Adipose tissue (tissue), 3 donors: ENCODE results near the gene SIPA1L3. TPM values are rescaled to one million over a fixed set of nuclear protein-coding genes. Genes with fewer than 3 reads are reported as not detected.
"Not testable (repeated sequence)": the region's sequence is repeated elsewhere in the genome, so short reads cannot be mapped to it uniquely, and the experiment has no call there.

Experiments
- H3K27ac ChIP-seq: one replicate; pipeline ENCODE4 v1.5.1; 2013; ENCODE audit warnings: low read depth, low read length
- WGBS, 3 donors: extraction: QIAGEN DNeasy Blood & Tissue Kit; methylation state at CpG; one replicate each; pipeline ENCODE4 v1.1.7; 2013; 5-methylcytosine and 5-hydroxymethylcytosine counted together
- polyA plus RNA-seq, 3 donors: library from polyadenylated mRNA; stranded (reverse); fragments of 200-250 nt; gene quantifications; one replicate each; pipeline ENCODE4 v1.2.3, GENCODE V29; 2013
- donor health status: healthy with polysubstance abuse.
- donor health status: Bipolar disorder and iron deficiency.
- donor health status: healthy.

SIPA1L3 gene
- polyA plus RNA-seq, 3 donors = 2.5 to 7.1 (median 3.3) TPM

- 89 to 95% (median 95%) methylated on average over 7 of the region's 7 CpGs for WGBS, 3 donors
- H3K27ac ChIP-seq = not testable (repeated sequence)
These were observed 158.8 kb downstream of the SIPA1L3 start for GRCh38 chr19:38065775-38066174.

DNA sequence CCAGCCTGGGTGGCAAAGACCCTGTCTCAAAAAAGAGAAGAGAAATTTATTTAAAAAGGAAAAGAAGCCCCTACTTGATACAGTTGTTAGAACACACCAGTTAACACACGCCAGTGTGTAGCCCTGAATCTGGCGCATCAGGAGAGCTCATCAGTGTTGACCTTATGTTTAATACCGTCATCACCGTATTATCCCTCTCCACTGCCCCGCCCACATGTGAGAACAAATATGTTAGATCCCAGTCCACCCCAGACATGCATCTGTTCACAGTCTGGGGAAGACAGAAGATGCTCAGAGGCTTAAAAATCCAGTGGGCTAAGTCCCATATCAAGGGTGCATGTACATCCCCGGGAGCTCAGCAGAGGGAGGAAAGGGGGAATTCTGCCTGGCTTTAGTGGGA lies 161.8 kb downstream of the SIPA1L3 start:
- no peak overlapping the region for H3K27ac ChIP-seq
- 88 to 91% (median 91%) methylated on average over 6 of the region's 6 CpGs for WGBS, 3 donors

DNA sequence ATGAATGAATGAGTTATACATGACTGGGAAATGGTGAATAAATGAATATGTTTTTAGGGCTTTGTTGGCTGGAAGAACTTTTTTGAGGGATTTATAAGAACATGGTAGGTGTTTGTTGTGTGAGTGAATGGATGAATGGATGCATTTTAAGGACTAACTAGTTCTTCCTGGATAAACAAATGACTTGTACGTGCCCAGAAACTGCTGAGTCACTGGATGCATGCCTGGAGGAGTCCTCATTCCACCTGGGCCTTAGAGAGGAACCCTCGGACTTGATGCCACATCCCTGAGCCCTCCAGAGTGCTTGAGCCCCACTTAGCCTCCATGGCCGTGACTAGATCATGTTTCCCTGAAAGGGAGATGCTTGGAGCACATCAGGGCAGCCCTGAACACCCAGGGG lies 163.6 kb downstream of the SIPA1L3 start:
- 59 to 71% (median 65%) methylated on average over 3 of the region's 3 CpGs for WGBS, 3 donors
- H3K27ac ChIP-seq = no peak overlapping the region

GRCh38 chr19:38071054-38071453 lies 164.0 kb downstream of the SIPA1L3 start:
- H3K27ac ChIP-seq = not testable (repeated sequence)
- WGBS, 3 donors = 97 to 99% (median 97%) methylated on average over 6 of the region's 6 CpGs

DNA sequence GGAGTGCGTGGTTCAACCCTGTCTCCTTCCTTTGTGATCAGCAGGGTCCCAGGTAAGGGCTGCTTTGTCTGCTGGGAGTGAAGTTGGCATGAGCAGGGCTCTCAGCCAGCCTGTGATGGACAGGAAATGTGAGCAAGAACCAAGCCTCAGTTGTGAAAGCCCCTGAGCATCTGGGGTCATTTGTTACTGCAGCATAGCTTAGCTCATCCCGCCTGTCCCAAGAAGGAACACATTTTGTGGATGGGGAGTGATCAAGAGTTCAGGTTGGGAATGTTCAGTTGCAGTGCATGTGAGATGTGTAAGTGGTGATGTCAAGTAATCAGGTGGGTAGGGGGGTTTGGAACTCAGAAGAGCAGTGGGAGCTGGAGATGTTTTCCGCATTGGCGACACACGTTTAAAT lies 164.6 kb downstream of the SIPA1L3 start:
- H3K27ac ChIP-seq = no peak overlapping the region
- 96 to 97% (median 96%) methylated on average over 5 of the region's 5 CpGs for WGBS, 3 donors

- no peak overlapping the region for H3K27ac ChIP-seq
- WGBS, 3 donors = 81 to 87% (median 82%) methylated on average over 18 of the region's 18 CpGs
These were observed 166.1 kb downstream of the SIPA1L3 start for GRCh38 chr19:38072776-38073750.

GRCh38 chr19:38073841-38074685 lies 167.1 kb downstream of the SIPA1L3 start:
- 79 to 84% (median 82%) methylated on average over 16 of the region's 16 CpGs for WGBS, 3 donors
- no peak overlapping the region for H3K27ac ChIP-seq

DNA sequence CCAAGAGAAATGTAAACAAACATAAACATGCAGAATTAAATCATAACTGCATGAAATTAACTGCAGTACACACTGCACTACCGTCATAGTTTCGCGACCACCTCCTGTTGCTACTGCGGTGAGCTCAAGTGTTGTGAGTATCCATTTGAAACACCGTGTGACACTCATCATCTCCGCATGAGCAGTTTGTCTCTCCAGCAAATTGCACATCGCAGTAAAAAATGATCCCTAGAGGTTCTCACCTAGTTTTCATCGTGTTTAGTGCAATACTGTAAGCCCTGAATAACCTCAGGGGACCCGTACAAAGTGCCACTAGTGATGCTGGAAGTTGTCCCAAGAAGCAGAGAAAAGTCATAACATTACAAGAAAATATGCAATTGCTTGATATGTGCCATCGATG lies 169.3 kb downstream of the SIPA1L3 start:
- H3K27ac ChIP-seq = no peak overlapping the region
- WGBS, 3 donors = 94 to 96% (median 96%) methylated on average over 10 of the region's 10 CpGs

- 95 to 96% (median 96%) methylated on average over 15 of the region's 15 CpGs for WGBS, 3 donors
- no peak overlapping the region for H3K27ac ChIP-seq
These were observed 171.4 kb downstream of the SIPA1L3 start for GRCh38 chr19:38078302-38078930.

- WGBS, 3 donors = 50 to 67% (median 56%) methylated on average over 1 of the region's 1 CpG
- no peak overlapping the region for H3K27ac ChIP-seq
These were observed 172.9 kb downstream of the SIPA1L3 start for GRCh38 chr19:38079926-38080380.

DNA sequence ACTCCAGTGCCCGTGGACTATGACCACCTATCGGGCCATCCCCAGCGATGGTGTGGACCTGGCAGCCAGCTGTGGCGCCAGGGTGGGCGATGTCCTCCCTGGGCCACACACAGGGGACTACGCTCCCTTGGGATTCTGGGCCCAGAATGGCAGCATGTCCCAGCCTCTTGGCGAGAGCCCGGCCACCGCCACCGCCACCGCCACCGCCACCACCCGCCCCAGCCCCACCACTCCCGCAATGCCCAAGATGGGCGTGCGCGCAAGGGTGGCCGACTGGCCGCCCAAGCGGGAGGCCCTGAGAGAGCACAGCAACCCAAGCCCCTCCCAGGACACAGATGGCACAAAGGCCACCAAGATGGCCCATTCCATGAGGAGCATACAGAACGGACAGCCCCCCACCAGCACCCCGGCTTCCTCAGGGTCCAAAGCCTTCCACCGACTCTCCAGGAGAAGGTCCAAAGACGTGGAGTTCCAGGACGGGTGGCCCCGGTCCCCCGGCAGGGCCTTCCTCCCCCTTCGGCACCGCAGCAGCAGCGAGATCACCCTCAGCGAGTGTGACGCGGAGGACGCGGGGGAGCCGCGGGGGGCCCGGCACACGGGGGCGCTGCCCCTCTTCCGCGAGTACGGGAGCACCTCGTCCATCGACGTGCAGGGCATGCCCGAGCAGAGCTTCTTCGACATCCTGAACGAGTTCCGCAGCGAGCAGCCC lies 174.7 kb downstream of the SIPA1L3 start:
- H3K27ac ChIP-seq = no peak overlapping the region
- 97 to 98% (median 97%) methylated on average over 51 of the region's 51 CpGs for WGBS, 3 donors

DNA sequence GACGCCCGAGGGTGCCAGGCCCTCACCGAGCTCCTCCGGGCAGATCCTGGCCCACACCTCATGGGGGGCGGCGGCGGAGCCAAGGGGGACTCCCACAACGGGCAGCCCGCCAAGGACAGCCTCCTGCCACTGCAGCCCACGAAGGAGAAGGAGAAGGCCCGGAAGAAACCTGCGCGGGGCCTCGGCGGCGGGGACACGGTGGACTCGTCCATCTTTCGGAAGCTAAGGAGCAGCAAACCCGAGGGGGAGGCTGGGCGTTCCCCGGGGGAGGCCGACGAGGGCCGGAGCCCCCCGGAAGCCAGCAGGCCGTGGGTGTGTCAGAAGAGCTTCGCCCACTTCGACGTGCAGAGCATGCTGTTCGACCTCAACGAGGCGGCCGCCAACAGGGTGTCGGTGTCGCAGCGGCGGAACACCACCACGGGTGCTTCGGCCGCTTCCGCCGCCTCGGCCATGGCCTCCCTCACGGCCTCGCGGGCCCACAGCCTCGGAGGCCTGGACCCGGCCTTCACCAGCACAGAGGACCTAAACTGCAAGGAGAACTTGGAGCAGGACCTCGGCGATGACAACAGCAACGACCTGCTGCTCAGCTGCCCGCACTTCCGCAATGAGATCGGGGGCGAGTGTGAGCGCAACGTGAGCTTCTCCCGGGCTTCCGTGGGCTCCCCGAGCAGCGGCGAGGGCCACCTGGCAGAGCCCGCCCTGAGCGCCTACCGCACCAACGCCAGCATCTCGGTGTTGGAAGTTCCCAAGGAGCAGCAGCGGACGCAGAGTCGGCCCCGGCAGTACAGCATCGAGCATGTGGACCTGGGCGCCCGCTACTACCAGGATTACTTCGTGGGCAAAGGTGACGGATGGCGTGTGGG lies 175.5 kb downstream of the SIPA1L3 start:
- H3K27ac ChIP-seq = no peak overlapping the region
- 96 to 97% (median 96%) methylated on average over 70 to 78 of the region's 78 CpGs for WGBS, 3 donors

GRCh38 chr19:38084196-38084595 lies 177.2 kb downstream of the SIPA1L3 start:
- 97% methylated on average over 7 of the region's 7 CpGs for WGBS, 3 donors
- H3K27ac ChIP-seq = no peak overlapping the region

GRCh38 chr19:38089440-38089839 lies 182.4 kb downstream of the SIPA1L3 start:
- H3K27ac ChIP-seq = no peak overlapping the region
- 80 to 100% (median 97%) methylated on average over 1 of the region's 1 CpG for WGBS, 3 donors

DNA sequence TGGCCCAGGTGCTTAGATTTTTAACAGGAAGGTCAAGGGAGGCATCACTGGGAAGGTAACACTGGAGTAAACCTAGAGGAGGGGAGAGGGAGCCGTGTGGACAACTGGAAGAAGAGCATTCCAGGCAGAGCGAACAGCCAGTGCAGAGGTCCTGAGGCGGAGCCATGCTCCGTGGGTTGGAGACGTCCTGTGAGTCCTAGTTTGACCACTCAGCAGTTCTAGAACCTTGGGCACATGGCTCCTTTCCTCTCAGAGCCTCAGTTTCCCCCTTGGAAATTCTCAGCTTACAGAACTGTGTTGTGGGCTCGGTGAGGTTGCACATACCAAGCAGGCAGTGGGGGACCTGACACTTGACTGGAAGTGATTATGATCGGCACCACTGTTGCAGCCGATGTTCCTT lies 186.1 kb downstream of the SIPA1L3 start:
- WGBS, 3 donors = 75 to 88% (median 87%) methylated on average over 8 of the region's 8 CpGs
- H3K27ac ChIP-seq = no peak overlapping the region

DNA sequence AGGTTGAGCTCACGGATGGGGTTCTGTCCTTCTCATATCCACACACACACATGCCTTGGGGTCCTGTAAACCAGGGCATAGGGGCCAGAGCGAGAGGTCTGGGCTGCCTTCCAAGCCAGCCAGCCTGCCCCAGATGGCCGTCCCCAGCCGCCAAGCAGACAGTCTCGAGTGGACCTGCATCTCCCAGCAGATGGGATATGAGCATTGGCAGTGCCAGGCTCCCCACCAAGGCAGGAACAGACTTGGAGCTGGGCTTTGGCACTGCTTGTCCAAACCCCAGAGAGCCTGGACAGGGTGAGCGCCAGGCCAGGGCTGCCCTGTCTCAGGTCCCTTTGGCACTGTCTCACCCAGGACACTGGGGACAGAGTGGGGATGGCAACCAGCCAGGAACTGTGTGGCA lies 186.6 kb downstream of the SIPA1L3 start:
- 74 to 82% (median 76%) methylated on average over 6 of the region's 6 CpGs for WGBS, 3 donors
- H3K27ac ChIP-seq = no peak overlapping the region
